Measurements from ENCODE around the gene LNPK. TPM values are rescaled to one million over a fixed set of nuclear protein-coding genes. Genes with fewer than 3 reads are reported as not detected.
"Not testable (repeated sequence)": the region's sequence is repeated elsewhere in the genome, so short reads cannot be mapped to it uniquely, and the experiment has no call there.

The LNPK gene
- total and polyA plus RNA-seq, 3 donors from 2014 or later = 19.5 to 45.2 (median 23.8) TPM

GRCh38 chr2:175903384-175903936 is 98.6 kb downstream of the LNPK start:
- DNase-seq = no peak
- Histone ChIP-seq H3K36me3 (ENCODE audit: low read depth, missing control alignments) (no peaks in the 10 kb centered on the region), H3K4me3 (no peak overlapping the region), H3K27me3 (no peaks in the 10 kb centered on the region), H3K27ac (no peak overlapping the region), H3K4me1 (no peaks in the 10 kb centered on the region), H3K9me3 (no peaks in the 10 kb centered on the region)
- intact Hi-C loops (cut with DNase I; ENCODE audit: low total_unique reads) = no loop called here
- 77 to 83% methylated on average over 1 of the region's 1 CpG for WGBS, 2 donors
- TF ChIP-seq CTCF (IDR thresholded peaks at IDR 0.05) = no peak
- no peak for TF ChIP-seq POLR2A (IDR thresholded peaks at IDR 0.05)

DNA sequence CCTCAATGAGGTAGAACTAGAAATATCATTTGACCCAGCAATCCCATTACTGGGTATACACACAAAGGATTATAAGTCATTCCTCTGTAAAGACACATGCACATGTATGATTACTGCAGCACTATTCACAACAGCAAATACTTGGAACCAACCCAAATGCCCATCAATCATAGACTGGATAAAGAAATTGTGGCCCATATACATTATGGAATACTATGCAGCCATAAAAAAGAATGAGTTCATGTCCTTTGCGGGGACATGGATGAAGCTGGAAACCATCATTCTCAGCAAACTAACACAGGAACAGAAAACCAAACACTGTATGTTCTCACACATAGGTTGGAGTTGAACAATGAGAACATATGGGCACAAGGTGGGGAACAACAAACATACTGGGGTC is 106.1 kb downstream of the LNPK start:
- H3K9me3 ChIP-seq; H3K4me3 ChIP-seq; intact Hi-C loops (cut with DNase I; ENCODE audit: low total_unique reads); H3K27ac ChIP-seq; DNase-seq; H3K4me1 ChIP-seq; H3K36me3 ChIP-seq (ENCODE audit: low read depth, missing control alignments); H3K27me3 ChIP-seq: not testable (repeated sequence)
- WGBS, 2 donors = 100% methylated on average over 1 of the region's 1 CpG

DNA sequence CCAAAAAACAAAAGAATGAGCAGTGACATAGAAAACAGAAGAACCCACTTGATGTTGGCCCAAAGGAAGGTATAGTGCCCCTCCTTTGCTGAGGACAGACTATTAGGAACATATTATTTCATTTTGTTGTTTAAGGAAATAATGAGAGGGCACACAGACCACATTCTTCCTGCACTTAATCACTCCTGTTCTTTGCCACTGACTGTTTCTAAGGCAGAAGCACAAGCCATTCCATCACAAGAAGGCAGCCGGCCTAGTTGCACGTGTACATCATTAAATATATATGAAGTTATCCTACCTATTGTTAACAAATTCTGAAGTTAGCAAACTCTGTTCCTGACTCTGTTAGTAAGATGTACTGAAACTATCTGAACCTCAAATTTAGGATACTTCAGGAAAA is 110.0 kb downstream of the LNPK start:
- Histone ChIP-seq H3K9me3 (no peaks in the 10 kb centered on the region), H3K4me1 (no peaks in the 10 kb centered on the region), H3K27me3 (no peaks in the 10 kb centered on the region), H3K4me3 (no peak overlapping the region), H3K27ac (no peak overlapping the region), H3K36me3 (ENCODE audit: low read depth, missing control alignments) (no peaks in the 10 kb centered on the region)
- WGBS, 2 donors = 83 to 90% methylated on average over 2 of the region's 2 CpGs
- TF ChIP-seq CTCF (IDR thresholded peaks at IDR 0.05) (no peak), POLR2A (IDR thresholded peaks at IDR 0.05) (no peak)
- no peak for DNase-seq
- intact Hi-C loops (cut with DNase I; ENCODE audit: low total_unique reads) = no loop called here

GRCh38 chr2:175890636-175891242 is 111.3 kb downstream of the LNPK start:
- DNase-seq = no peak
- no peak for TF ChIP-seq CTCF (IDR thresholded peaks at IDR 0.05)
- TF ChIP-seq POLR2A (IDR thresholded peaks at IDR 0.05) = no peak
- WGBS, 2 donors = 50 to 71% methylated on average over 9 of the region's 9 CpGs
- Histone ChIP-seq H3K27ac (no peak overlapping the region), H3K4me3 (no peak overlapping the region), H3K9me3 (no peaks in the 10 kb centered on the region), H3K4me1 (no peaks in the 10 kb centered on the region), H3K27me3 (no peaks in the 10 kb centered on the region), H3K36me3 (ENCODE audit: low read depth, missing control alignments) (no peaks in the 10 kb centered on the region)
- intact Hi-C loops (cut with DNase I; ENCODE audit: low total_unique reads) = no loop called here

DNA sequence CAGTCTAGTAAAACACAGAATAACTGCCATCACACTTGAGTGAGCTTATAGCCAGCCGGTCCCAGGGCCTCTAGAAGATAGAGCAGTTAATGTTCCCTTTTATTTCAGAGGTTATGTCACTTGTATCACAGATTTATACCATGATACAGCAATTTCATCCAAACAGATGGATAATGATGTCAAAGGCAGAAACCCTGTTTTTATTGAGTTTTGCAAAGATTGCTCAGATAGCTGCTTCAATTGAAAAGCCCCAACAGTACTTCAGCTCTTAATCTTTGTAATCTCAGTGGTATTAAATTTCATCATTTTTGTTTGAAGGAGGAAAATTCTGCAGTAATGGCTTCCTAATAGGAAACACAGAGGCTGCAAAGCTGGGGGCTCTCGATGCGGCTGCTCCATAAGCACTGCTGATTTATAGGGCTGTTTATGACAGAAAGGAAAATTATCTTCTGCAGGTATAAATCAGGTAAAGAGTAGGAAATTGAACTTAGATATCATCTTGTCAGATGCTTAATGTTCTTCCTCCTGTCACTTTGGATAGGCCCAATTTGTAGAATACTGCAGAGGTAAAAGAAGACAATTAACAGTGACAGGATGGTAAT is 112.3 kb downstream of the LNPK start:
- H3K27me3 ChIP-seq = no peaks in the 10 kb centered on the region
- intact Hi-C loops (cut with DNase I; ENCODE audit: low total_unique reads) = no loop called here
- no peaks in the 10 kb centered on the region for H3K9me3 ChIP-seq
- TF ChIP-seq POLR2A (IDR thresholded peaks at IDR 0.05) = no peak
- no peak for TF ChIP-seq CTCF (IDR thresholded peaks at IDR 0.05)
- DNase-seq = no peak
- no peak overlapping the region for H3K4me3 ChIP-seq
- no peak overlapping the region for H3K27ac ChIP-seq
- H3K36me3 ChIP-seq (ENCODE audit: low read depth, missing control alignments) = no peaks in the 10 kb centered on the region
- H3K4me1 ChIP-seq = no peaks in the 10 kb centered on the region
- WGBS, 2 donors = 87% methylated on average over 3 of the region's 3 CpGs

All from testis (tissue), 3 donors.